ENCODE data around the gene CCDC32.
A peak's percentile ranks its signal among the peaks of the same experiment; 100 is the strongest.

CCDC32 gene

DNA sequence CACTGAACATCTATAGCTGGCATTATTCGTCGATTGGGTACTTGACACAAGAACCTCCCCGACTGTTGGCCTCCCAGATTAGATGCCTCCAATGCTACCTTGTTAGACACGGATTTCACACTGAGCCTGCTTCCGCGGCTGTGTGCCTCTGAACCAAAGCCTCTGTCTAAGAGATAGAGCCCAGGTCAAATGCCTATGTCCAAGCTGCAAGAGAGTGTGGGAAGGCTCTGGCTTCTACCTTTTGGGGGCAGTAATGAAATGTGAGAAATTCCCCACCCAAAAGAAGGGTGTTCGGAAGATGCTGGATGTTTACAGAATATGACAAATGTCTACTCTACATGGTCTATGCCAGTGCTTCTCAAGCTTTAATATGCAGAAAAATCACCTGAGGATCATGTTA is 2.3 kb upstream of the CCDC32 start:
- Histone ChIP-seq H3K27ac (no peak overlapping the region), H3K27me3 (no peaks in the 10 kb centered on the region), H3K36me3 (peaks cover 0 to 10% (median 8%) of the 10 kb centered on the region in 3 donors), H3K4me1 (peaks cover 0 to 43% (median 21%) of the 10 kb centered on the region in 4 donors), H3K4me3 (no peak overlapping the region), H3K9me3 (no peaks in the 10 kb centered on the region)
- intact Hi-C loops (cut with DNase I; ENCODE audit: low total_unique reads): loop anchor here (10.0 kb wide), 1 partner anchor 122 kb away; the partner anchor contains the start of gene BAHD1
- no peak for DNase-seq
- TF ChIP-seq, protein P1, sequence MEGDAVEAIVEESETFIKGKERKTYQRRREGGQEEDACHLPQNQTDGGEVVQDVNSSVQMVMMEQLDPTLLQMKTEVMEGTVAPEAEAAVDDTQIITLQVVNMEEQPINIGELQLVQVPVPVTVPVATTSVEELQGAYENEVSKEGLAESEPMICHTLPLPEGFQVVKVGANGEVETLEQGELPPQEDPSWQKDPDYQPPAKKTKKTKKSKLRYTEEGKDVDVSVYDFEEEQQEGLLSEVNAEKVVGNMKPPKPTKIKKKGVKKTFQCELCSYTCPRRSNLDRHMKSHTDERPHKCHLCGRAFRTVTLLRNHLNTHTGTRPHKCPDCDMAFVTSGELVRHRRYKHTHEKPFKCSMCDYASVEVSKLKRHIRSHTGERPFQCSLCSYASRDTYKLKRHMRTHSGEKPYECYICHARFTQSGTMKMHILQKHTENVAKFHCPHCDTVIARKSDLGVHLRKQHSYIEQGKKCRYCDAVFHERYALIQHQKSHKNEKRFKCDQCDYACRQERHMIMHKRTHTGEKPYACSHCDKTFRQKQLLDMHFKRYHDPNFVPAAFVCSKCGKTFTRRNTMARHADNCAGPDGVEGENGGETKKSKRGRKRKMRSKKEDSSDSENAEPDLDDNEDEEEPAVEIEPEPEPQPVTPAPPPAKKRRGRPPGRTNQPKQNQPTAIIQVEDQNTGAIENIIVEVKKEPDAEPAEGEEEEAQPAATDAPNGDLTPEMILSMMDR (IDR thresholded peaks at IDR 0.05): no peak

- Histone ChIP-seq H3K4me1 (peaks cover 0 to 33% (median 17%) of the 10 kb centered on the region in 4 donors), H3K27ac (peak overlapping the region; percentile 93 to 97), H3K4me3 (peak overlapping the region; percentile 77 to 89), H3K36me3 (peaks cover 0 to 15% (median 9%) of the 10 kb centered on the region in 3 donors), H3K9me3 (no peaks in the 10 kb centered on the region), H3K27me3 (no peaks in the 10 kb centered on the region)
- no peak for DNase-seq
- intact Hi-C loops (cut with DNase I; ENCODE audit: low total_unique reads): loop anchor here (10.0 kb wide), 1 partner anchor 121 kb away; the partner anchor contains the start of gene BAHD1
- TF ChIP-seq, protein P1 (IDR thresholded peaks at IDR 0.05): no peak
Measured at GRCh38 chr15:40565333-40566238, 744 bp upstream of the CCDC32 start.

GRCh38 chr15:40563426-40563825 is 1.4 kb downstream of the CCDC32 start:
- H3K9me3 ChIP-seq: no peaks in the 10 kb centered on the region
- TF ChIP-seq, protein P1 (IDR thresholded peaks at IDR 0.05): no peak
- H3K4me3 ChIP-seq: no peak overlapping the region
- intact Hi-C loops (cut with DNase I; ENCODE audit: low total_unique reads): loop anchor here (10.0 kb wide), 1 partner anchor 119 kb away; the partner anchor contains the start of gene BAHD1
- H3K4me1 ChIP-seq: peaks cover 0 to 21% (median 6%) of the 10 kb centered on the region in 4 donors
- no peaks in the 10 kb centered on the region for H3K27me3 ChIP-seq
- H3K27ac ChIP-seq: no peak overlapping the region
- DNase-seq: no peak
- H3K36me3 ChIP-seq: peaks cover 0 to 15% (median 9%) of the 10 kb centered on the region in 3 donors

DNA sequence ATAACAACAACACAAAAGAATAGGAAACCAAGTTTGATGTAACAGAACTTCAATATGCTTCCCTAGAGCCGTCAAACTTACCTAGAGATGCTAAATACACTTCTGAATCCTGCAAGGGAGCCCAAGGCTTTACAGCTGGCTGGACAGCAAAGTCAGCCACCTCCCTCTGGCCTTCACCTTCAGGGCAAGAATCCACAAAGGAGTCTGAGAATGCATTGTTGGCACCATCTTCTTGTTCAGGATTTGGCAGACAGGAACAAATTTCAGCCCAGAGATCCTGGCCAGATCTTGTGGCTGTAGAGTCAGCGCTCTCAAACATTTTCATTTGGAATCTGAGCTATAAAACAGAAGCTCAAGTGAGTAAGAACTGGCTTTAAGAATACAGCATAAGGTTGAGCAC is 2.2 kb downstream of the CCDC32 start:
- no peak for DNase-seq
- Histone ChIP-seq H3K27ac (no peak overlapping the region), H3K36me3 (peaks cover 0 to 15% (median 9%) of the 10 kb centered on the region in 3 donors), H3K4me1 (peaks cover 0 to 19% (median 4%) of the 10 kb centered on the region in 4 donors), H3K27me3 (no peaks in the 10 kb centered on the region), H3K9me3 (no peaks in the 10 kb centered on the region), H3K4me3 (no peak overlapping the region)
- intact Hi-C loops (cut with DNase I; ENCODE audit: low total_unique reads): loop anchor here (10.0 kb wide), 1 partner anchor 118 kb away; the partner anchor contains the start of gene BAHD1
- TF ChIP-seq, protein P1 (IDR thresholded peaks at IDR 0.05): no peak

- intact Hi-C loops (cut with DNase I; ENCODE audit: low total_unique reads): no loop called here
- Histone ChIP-seq H3K4me3 (no peak overlapping the region), H3K36me3 (peaks cover 5 to 45% (median 32%) of the 10 kb centered on the region in 3 donors), H3K9me3 (no peaks in the 10 kb centered on the region), H3K27me3 (no peaks in the 10 kb centered on the region), H3K27ac (no peak overlapping the region), H3K4me1 (peaks cover 0 to 12% (median 1%) of the 10 kb centered on the region in 4 donors)
- DNase-seq: no peak
- TF ChIP-seq, protein P1 (IDR thresholded peaks at IDR 0.05): no peak
Measured at GRCh38 chr15:40558952-40559742, 5.7 kb downstream of the CCDC32 start.

Measured in tibial artery (tissue), 4 donors.